NCI-H1048 (cell line): ENCODE measurements around the gene ANKRD55.
"Not testable (repeated sequence)": the region's sequence is repeated elsewhere in the genome, so short reads cannot be mapped to it uniquely, and the experiment has no call there.

Experiments used
- DNase-seq: peaks from one replicate; lab custom pipeline; 2025; lab: John Stamatoyannopoulos, UW

ANKRD55 gene

DNA sequence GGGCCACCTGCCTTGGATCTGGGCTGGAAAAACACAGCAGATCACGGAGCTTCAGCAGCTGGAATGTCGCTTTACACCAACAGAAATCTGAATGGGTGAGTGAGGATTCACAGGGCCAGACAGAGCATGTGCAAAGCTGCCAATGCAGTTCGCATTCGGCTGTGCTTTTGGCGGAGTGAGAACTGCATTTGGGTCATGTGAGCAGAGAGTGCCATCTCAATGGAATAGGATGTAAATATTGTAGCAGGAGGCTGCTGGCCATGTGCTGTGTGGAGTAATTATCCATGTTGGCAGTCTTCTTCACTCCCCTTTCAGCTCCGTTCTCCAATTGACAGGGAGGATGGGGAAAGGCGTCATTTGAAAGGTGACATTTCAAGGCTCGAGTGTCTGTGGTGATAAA is at the start of gene ANKRD55:
TSS of gene ANKRD55 (minus strand) at position 101 of the 400 bp plus-strand sequence. CDS start 417 bp downstream, outside the sequence.
- DNase-seq: no peak

DNA sequence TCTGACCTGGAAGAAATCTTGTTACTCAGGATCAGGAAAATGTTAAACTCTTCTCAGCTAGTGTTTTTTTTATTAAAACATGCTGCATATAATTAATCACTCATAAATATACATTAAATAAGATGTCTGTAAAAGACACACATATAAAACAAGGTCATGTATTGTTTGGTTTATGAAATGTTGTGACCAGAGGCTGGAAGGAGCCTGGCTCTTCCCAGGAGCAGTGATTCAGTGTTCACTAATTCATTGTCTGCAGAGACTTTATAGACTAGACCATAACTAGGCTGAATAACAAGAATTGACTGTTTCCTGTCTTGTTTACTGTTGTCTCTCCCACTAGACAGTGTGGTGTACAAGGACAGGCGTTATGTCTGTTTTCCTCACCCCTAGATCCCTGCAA is 49.1 kb upstream of the ANKRD55 start:
- DNase-seq: no peak

DNA sequence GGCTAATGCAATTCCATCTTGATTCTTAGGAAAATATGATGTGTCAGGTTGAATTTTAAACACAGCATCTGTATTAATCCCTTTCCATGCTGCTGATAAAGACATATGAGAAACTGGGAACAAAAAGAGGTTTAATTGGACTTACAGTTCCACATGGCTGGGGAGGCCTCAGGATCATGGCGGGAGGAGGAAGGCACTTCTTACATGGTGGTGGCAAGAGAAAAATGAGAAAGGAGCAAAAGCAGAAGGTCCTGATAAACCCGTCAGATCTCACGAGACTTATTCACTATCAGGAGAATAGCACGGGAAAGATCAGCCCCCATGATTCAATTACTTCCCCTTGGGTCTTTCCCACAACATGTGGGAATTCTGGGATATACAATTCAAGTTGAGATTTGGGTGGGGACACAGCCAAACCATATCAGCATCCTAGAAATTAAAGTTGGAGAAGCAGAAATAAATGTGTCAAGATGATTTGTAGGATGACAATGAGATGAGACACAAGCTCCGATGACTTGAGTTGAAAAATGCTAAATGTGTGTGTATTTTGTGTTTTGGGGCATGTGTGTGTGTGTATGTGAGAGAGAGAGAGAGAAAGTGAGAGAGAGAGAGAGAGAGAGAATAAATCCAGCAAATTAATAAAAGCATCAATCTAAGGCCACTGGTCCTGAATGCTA is 48.5 kb upstream of the ANKRD55 start:
- no peak for DNase-seq

GRCh38 chr5:56279979-56280378 is 46.8 kb upstream of the ANKRD55 start:
- DNase-seq: no peak

GRCh38 chr5:56279291-56279690 is 46.2 kb upstream of the ANKRD55 start:
- no peak for DNase-seq

DNA sequence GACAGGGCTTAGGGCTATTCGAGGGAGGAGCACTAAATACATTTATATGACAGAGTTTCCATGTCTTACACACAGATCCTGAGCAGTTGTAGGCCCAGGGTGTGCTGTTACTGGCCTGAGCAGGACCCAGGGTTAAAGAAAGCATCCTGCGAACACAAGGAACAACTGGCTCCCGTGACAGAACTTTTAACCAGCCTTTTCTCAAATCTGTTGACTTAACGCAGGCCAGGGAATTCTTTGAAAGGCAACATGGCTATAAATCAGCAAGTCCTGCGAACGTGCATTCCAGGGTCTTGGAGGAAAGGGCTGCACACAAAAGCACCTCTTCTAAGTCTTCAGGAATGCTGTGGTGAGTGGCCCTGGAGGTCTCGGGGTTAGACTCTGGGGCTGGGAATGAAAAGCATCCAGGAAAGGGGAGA is 45.2 kb upstream of the ANKRD55 start:
- DNase-seq: no peak

DNA sequence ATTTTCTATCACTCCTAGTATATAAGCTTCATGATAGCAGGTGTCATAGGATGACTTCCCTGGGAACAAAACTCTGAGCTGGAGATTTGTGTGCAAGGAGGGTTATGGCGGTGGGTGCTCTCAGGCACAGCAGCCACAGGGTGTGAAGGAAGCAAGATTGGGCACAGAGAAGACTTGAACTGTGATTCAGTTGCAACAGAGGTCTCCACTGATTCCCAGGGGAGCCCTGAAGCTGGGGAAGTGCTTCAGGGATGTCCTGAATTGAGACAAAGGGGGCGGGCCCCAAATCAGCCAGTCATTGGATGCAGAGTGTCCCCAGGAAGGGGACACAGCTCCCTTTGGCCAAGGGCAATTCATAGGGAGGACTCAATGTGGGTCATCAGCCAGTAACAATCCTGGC is 44.4 kb upstream of the ANKRD55 start:
- no peak for DNase-seq

GRCh38 chr5:56273376-56273955 is 40.3 kb upstream of the ANKRD55 start:
- no peak for DNase-seq

- DNase-seq: no peak
Observed at GRCh38 chr5:56272765-56273164, 39.6 kb upstream of the ANKRD55 start.

- DNase-seq: peak; percentile 33
Observed at GRCh38 chr5:56270568-56271392, 37.6 kb upstream of the ANKRD55 start.

GRCh38 chr5:56270058-56270457 is 36.9 kb upstream of the ANKRD55 start:
- no peak for DNase-seq

DNA sequence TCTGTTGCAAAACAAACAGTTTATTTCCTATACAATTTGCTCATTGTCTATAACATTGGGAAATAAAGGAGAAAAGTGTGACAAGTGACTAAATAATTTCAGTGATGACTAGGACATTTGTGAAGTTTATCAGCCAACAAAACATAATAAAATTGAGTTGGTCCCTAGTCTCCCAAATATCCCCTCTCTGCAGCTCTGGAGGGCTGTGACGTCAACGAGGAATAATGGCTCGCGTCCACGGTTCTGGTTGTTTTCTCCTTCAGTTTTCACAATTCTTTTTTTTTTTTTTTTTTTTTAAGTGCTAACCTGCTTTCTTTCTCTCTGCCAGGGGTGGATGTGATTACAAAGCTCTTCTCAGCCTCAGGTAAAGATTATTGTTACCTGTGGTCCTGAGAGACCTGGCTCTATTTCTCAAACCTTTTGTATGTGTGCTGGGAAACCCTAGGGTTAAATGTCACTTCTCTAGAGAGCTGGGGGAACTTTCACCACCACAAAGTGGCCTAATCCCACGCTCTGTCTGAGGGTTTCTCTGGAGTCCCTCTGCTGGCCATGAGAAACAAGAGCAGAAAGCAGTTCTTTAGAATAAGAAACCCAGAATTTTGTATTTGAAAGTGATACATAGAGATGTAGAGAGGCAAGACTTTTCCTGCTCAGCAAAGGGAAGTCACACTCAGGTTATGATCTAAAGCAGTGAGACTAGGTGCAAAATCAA is 36.2 kb upstream of the ANKRD55 start:
- no peak for DNase-seq

DNA sequence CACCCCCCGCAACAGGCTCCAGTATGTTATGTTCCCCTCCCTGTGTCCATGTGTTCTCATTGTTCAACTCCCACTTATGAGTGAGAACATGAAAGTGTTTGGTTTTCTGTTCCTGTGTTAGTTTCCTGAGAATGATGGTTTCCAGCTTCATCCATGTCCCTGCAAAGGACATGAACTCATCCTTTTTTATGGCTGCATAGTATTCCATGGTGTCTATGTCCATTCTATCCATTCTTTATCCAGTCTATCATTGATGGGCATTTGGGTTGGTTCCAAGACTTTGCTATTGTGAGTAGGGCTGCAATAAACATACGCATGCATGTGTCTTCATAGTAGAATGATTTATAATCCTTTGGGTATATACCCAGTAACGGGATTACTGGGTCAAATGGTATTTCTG is 35.6 kb upstream of the ANKRD55 start:
- DNase-seq: not testable (repeated sequence)

DNA sequence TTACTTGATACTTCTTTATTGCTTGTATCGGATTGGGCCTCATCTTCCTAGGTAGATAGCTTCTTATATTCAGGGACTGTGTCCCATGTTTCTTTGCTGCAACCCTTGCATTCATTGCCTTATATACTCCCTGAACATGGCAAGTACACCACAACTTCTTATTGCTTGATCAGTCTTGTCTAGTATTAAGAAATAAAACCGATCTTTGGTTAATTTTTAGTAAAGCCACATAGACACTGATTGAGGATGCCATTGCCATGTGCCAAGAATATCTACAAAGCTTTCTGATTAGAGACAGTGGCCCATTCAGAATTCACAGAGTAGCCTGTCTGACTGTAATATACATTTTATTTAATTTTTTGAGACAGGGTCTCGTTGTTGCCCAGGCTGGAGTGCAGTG is 34.7 kb upstream of the ANKRD55 start:
- DNase-seq: no peak

GRCh38 chr5:56264417-56265025 is 31.4 kb upstream of the ANKRD55 start:
- peak; percentile 12 for DNase-seq

DNA sequence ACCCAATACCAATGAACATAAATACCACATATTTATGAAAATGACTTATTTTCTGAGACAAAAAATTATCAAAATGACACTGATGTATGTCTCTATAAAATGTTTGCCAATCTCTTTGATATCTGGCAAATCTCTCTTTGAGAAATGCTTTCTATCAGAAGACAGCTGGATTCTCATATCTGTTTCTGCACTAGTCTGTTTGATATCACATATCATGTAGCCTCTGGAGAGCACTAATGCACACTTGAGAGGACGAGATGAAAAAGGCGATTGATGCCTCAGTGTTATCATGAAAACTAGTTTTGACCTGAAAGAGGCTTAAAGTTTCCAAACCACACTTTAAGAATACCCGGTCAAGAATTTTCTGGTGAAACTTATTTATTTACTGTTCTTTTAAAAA is 29.1 kb upstream of the ANKRD55 start:
- no peak for DNase-seq

GRCh38 chr5:56259002-56259511 is 25.9 kb upstream of the ANKRD55 start:
- DNase-seq: no peak

DNA sequence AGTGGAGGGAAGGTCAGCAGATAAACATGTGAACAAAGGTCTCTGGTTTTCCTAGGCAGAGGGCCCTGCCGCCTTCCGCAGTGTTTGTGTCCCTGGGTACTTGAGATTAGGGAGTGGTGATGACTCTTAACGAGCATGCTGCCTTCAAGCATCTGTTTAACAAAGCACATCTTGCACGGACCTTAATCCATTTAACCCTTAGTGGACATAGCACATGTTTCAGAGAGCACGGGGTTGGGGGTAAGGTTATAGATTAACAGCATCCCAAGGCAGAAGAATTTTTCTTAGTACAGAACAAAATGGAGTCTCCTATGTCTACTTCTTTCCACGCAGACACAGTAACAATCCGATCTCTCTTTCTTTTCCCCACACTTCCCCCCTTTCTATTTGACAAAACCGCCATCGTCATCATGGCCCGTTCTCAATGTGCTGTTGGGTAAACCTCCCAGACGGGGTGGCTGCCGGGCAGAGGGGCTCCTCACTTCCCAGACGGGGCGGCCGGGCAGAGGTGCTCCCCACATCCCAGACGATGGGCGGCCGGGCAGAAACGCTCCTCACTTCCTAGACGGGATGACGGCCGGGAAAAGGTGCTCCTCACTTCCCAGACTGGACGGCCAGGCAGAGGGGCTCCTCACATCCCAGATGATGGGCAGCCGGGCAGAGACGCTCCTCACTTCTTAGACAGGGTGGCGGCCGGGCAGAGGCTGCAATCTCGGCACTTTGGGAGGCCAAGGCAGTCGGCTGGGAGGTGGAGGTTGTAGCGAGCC is 24.8 kb upstream of the ANKRD55 start:
- DNase-seq: not testable (repeated sequence)

GRCh38 chr5:56257010-56257409 is 23.9 kb upstream of the ANKRD55 start:
- no peak for DNase-seq

DNA sequence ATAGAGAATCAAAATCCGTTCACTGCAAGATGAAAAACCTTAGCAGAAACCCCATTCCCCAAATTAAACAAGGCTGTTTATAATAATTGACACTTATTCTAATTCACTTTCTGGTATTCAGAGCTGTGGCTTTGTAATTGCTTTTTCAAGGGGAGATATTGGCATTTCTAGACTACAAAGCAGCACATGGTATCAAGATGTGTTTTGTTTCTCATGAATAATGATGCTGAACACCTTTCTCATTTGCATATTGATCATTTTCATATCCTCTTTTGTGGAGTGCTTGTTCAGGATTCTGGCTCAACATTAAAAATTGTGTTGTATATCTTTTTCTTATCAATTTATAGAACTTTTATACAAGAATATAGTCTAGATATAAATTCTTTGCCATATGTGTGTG is 22.4 kb upstream of the ANKRD55 start:
- DNase-seq: no peak

DNA sequence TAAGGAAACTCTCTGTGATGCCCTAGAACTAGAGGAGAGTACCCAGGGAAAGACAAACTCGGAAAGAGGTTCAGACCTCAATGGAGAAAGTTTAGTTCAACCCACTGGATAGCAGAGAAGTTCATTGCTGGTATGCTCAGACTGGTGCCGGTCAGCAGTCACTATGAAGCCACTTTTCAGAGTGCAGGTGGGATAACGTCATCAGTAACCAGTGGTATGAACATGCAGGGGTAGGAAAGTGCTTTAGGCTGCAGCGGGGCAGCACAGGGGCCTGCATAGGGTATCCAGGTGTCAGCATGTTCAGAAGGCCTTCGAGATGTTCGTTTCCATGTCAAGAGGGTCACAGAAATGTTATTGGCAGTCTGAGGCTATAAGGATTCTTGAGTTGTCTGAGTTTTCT is 20.8 kb upstream of the ANKRD55 start:
- no peak for DNase-seq
